Activated T-helper 1 cell treated with anti-CD3 and anti-CD28 coated beads, Interleukin-2, amount 50 U/mL, for 16 hours (primary cell): ENCODE results near the gene RNF224.

Source experiments
- DNase-seq, 2 donors: peaks; one replicate each; pipeline ENCODE4 v3.0.0-alpha.2; 2020; ENCODE audit warnings: low read depth in 1 of 2, low spot score in 1 of 2

Gene RNF224

DNA sequence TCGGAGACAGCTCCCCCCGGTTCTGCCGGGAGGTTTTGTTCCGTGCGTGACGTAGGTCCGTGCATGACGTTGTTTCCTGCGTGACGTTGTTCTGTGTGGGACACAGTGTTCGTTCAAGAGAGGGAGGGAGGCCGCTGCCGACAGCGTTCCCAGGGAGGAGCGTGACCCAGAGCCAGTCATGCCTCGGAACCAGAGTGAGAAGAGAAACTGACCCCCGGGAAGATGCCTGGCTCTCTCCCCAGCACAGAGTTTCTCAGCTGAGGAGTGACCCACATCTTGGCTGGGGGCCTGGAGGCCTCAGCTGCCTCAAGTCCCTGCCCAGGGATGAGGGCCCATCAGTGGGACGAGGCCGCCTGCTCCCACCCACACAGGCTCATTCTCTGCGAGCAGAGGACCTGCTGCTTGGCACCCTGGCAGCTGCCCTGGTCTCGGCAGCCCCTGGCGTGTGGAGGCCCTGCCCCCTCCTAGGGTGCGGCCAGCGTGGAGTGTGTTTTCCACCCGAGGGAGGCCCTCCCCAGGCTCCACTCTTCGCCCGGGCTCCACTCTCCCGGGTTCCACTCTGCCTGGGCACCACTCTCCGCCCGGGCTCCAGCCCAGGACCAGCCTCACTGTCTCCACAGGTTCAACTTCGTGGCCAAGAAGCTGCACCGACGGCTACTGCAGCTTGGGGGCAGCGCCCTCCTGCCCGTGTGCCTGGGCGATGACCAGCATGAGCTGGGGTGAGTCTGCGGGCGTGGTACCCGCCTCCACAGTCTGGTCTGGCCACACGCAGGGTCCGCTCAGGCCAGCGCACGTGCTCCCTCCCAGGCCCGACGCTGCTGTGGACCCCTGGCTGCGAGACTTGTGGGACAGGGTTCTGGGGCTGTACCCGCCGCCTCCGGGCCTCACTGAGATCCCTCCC lies 13.9 kb upstream of the RNF224 start:
- DNase-seq, result no peak

GRCh38 chr9:137214620-137215019 lies 12.7 kb upstream of the RNF224 start:
- DNase-seq, result no peak

GRCh38 chr9:137215196-137215986 lies 11.9 kb upstream of the RNF224 start:
- DNase-seq, result no peak

GRCh38 chr9:137216188-137216965 lies 10.9 kb upstream of the RNF224 start:
- DNase-seq, result no peak

DNA sequence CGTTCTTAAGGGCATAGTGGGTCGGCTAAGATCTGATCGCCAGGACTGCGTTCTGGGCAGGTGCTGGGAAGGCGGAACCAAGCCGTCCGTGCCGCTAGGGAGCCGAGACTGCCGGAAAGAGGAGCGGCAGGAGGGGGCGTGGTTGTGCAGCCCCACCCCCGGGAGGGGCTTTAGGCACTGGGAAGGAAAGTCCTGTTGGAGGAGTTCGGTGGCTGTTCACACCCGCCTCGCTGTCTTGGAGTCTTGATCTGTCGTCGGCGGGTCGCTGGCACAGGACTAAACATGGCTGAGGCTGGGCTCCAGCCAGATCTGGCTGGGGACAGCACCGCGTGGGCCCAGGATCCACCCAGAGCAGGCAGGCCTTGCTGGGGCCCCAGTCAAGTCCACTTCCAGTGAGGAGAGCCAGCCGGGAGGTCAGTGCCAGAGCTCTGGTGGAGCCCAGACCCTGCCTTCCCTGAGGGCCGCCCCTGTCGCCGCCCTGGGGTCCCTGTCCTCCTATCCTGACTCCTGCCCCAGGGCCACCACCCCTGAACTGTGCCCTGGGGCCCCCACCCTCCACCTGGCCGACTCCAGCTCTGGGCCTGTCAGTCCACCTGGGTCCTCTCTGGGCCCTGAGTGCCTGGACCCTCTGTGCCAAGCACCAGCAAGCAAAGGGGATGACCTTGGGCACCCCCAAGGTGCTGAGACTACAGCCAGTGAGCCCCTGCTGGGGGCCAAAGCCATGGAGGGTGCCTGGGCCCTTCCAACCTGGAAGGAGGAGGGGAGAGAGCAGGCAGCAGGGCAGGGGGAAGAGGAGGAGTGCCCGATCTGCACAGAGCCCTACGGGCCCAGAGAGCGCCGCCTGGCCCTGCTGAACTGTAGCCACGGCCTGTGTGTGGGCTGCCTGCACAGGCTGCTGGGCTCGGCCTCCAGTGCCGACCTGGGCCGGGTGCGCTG lies 9.8 kb upstream of the RNF224 start:
- no peak for DNase-seq

GRCh38 chr9:137218212-137218753 lies 9.0 kb upstream of the RNF224 start:
- no peak for DNase-seq

- DNase-seq, result no peak
These were observed 8.5 kb upstream of the RNF224 start for GRCh38 chr9:137218754-137219271.

DNA sequence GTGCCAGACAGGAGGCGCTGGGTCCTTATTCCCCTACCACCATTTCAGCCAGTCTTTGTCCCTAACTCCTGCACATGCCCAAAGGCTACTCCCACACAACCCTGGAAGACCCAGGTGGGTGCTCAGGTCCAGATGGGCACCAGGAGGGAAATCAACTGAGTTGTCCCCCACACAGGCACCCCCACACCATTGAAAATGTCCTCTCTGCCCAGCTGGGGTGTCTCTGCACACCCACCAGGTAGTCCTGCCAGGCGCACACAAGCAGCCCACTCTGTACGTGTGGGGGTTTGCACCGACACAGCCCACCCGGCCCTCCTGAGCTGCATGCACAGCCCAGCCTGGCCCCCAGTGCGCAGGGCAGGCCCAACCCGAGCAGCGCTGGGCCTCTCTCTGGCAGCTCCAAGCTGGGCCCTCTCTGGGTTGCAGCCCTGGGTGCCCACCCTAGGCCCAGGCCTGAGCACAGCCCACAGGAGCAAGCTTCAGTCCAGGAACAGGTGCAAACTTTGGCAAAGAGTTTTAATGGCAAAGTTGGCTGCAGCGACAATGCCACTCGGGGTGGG lies 7.5 kb upstream of the RNF224 start:
- DNase-seq, result no peak

GRCh38 chr9:137220317-137221094 lies 6.8 kb upstream of the RNF224 start:
- DNase-seq, result no peak

DNA sequence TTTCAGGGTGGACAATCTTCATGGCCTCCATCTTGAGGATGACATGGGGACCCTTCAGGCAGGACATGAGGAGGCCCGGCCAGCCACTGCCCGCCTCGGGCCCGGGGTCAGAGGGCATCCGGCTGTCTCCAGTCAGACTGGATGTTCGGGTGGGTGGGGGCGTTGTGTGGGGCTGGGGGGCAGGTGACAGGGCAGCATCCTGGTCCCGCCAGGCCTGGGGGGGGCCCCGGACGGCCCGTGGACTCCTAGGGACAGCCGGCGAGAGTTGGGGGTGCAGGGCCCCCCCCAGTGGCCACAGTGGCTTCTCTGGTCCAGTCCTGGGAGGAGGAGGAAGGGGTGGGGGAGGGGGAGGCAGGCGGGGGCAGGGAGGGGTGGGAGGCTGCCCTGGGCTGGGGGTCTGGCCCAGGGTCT lies 6.2 kb upstream of the RNF224 start:
- DNase-seq, result no peak

- no peak for DNase-seq
These were observed 5.7 kb upstream of the RNF224 start for GRCh38 chr9:137221506-137222111.

DNA sequence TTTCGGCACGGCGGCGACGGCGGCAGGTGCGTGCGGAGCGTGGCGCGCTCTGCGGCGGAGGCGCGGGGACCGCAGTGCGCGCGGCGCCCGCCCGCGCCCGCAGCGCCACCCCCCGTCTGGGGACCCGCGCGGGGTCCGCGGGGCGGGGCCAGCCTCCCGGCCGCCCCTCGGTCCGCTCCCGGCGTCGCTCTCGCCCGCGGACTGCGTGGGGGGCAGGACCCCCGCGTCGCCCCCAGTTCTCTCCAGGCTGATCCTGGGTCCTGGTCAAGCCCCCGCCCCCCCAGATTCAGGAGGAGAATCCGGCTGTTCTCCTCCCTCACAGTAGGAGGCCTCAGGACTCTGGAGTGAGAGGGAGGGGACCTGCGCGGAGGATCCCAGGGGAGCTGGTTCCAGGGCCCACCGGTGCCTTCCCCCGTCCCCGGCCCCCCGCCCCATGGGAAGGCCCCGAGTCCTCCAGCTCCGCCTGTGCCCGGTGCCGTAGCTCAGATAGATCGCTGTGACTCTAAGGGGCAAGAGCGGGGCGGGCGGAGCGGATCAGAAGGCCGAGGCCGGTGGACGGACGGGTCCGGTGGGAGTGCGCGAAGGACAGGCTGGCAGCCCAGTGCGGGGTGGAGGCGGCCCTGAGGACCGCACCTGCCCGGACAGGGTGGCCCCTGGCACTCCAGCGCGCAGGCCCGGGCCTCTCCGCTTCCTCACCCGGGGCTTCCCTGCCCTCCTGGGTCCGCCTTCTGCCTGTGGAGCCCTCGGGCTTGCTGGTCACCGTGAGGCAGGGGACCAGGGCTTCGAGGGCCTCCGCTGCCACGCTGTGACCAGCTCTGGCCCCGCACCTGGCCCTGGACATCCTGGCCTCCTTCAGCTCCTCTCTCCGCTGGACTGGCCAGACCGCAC lies 4.9 kb upstream of the RNF224 start, which contains the start of gene RNF208:
Gene RNF208, minus strand, starts transcription at position 51 of the 888 bp plus-strand sequence. CDS start 1,028 bp downstream, outside the sequence.
- DNase-seq, result no peak

DNA sequence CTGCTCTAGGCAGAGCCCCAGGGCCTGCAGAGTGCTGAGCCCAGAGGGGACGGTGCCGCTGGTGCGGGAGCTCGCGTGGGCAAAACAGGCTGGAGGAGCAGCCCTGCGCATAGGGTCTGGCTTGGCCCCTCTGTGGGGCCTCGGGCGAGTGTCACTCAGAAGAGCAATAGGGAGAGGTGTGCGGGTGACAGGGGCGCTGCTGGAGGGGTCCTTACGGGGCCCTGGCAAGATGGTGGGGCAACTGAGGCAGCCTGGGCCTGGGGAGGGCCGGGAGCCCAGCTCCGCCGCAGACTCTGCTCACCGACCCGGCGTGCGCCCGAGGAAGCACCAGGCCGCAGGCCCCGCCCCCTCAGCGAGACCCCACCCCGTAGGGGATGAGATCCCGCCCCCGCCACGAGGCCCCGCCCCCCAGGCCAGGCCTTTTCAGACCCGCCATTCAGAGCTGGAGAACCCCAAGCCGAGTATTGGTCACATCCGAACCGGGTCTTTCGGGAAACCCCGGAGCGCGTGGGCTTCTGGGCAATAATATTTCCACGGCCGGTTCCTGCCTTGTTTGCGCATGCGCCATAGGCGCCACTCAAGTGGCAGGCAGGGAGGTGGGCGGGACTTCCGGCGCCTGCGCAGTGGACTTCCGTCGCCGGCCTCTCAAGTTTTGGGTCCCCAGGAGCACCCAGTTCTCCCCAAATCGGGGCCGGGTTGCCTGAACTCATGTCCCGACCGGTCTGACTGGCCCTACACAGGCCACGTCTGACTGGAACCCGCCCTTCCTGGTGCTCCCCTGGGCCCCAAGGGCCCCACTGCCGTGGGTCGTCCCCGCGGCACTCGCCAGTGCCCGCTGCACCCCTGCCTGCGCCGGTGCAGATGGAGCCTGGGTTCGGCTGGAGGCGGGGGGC lies 4.0 kb upstream of the RNF224 start:
- peak; percentile 93 to 98 for DNase-seq

- DNase-seq, result no peak
These were observed 2.2 kb upstream of the RNF224 start, which contains the start of gene CYSRT1 for GRCh38 chr9:137224830-137225694. CYSRT1 (plus strand) TSS chr9:137225174; CDS start chr9:137225622, 448 bp downstream.

DNA sequence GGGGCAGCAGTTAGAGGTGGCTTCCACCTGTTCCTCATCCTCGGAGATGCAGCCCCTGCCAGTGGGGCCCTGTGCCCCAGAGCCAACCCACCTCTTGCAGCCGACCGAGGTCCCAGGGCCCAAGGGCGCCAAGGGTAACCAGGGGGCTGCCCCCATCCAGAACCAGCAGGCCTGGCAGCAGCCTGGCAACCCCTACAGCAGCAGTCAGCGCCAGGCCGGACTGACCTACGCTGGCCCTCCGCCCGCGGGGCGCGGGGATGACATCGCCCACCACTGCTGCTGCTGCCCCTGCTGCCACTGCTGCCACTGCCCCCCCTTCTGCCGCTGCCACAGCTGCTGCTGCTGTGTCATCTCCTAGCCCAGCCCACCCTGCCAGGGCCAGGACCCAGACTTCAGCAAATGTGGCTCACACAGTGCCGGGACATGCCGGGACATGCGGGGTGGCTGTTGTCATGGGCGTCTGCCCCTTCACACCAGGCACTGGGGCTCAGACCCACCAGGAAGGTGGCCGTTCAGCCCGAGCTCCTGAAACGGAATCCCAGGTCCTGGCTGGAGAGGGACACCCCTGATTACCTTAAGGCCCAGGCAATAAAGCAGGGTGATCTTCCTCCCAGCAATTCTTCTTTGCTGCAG lies 1.5 kb upstream of the RNF224 start:
- no peak for DNase-seq
